ENCODE measurements around the gene TMED7. TPM values are rescaled to one million over a fixed set of nuclear protein-coding genes. Genes with fewer than 3 reads are reported as not detected.

TMED7 gene
- total RNA-seq, 1 donor from 2014 or later: 163 TPM

DNA sequence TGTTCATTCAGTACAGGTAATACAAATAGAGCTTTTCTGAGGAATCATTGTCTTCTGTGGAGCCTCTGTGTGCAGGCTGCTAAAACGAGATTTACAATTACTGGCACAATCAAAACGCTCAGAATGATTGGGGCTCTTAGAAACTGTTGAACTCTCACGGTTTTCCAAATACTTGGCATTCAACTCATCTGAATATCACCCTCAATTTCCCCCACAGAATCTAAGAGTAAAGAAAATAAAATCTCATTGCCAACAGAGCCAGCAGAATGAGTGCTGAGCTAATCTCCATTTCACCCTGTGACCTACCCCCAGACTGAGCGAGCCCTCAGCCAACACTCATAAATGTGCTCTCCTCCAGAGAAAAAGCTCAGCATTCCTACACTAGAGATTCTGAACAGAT lies 35.3 kb upstream of the TMED7 start:
- DNase-seq (ENCODE audit: low read depth) (peak; percentile 46), FAIRE-seq (no peak)
- no peaks in the 10 kb centered on the region for H3K27me3 Mint-ChIP-seq (ENCODE audit: low read depth, unreplicated experiment)
- Histone ChIP-seq H3K27me3 (ENCODE audit: insufficient read depth, low read length) (no peaks in the 10 kb centered on the region), H3K27ac (ENCODE audit: low read depth, low read length) (no peak overlapping the region), H4K20me1 (ENCODE audit: insufficient read depth, low read length) (no peaks in the 10 kb centered on the region), H3K9me3 (ENCODE audit: insufficient read depth, low read depth, low read length) (no peaks in the 10 kb centered on the region), H2AFZ (ENCODE audit: low read depth, low read length) (no peak overlapping the region), H3K36me3 (ENCODE audit: insufficient read depth, low read length) (no peaks in the 10 kb centered on the region), H3K4me1 (ENCODE audit: insufficient read depth, low read length) (peaks cover 14% of the 10 kb centered on the region), H3K4me2 (ENCODE audit: low read length) (peak overlapping the region; percentile 1), H3K79me2 (ENCODE audit: insufficient read depth, low read length) (no peaks in the 10 kb centered on the region), H3K4me3 (ENCODE audit: insufficient read depth, low read depth, low read length) (no peak overlapping the region), H3K9ac (ENCODE audit: low read length) (no peak overlapping the region)
- no peak for TF ChIP-seq EZH2 (IDR thresholded peaks at IDR 0.05; ENCODE audit: insufficient read depth, low read length)
- TF ChIP-seq, protein P1, sequence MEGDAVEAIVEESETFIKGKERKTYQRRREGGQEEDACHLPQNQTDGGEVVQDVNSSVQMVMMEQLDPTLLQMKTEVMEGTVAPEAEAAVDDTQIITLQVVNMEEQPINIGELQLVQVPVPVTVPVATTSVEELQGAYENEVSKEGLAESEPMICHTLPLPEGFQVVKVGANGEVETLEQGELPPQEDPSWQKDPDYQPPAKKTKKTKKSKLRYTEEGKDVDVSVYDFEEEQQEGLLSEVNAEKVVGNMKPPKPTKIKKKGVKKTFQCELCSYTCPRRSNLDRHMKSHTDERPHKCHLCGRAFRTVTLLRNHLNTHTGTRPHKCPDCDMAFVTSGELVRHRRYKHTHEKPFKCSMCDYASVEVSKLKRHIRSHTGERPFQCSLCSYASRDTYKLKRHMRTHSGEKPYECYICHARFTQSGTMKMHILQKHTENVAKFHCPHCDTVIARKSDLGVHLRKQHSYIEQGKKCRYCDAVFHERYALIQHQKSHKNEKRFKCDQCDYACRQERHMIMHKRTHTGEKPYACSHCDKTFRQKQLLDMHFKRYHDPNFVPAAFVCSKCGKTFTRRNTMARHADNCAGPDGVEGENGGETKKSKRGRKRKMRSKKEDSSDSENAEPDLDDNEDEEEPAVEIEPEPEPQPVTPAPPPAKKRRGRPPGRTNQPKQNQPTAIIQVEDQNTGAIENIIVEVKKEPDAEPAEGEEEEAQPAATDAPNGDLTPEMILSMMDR (IDR thresholded peaks at IDR 0.05; ENCODE audit: insufficient read depth, low read depth, low read length): no peak
- peaks cover 26% of the 10 kb centered on the region for H3K4me1 Mint-ChIP-seq (ENCODE audit: low read depth, unreplicated experiment)
- no peak overlapping the region for H3K4me3 Mint-ChIP-seq (ENCODE audit: unreplicated experiment)
- H3K27ac Mint-ChIP-seq (ENCODE audit: unreplicated experiment): peak overlapping the region; percentile 20
- no peaks in the 10 kb centered on the region for H3K36me3 Mint-ChIP-seq (ENCODE audit: low read depth, unreplicated experiment)
- H3K9me3 Mint-ChIP-seq (ENCODE audit: unreplicated experiment): peaks cover 2% of the 10 kb centered on the region

DNA sequence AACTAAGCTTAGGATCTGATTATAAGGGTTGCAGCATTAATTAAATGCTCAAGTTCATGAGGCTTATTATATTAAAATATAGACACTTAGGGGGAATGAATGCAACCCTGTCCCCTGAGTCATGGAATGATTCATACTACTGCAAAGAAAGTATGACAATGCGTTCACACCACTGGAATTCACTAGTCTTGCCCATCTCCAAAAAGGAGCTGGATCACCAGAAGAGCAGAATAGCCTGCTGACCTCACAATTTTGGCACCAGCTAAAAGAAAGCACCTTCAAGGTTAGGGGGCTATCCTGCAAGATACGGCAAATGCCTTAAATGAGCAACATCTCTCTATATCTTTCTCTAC lies 32.0 kb upstream of the TMED7 start:
- no peak overlapping the region for H2AFZ ChIP-seq (ENCODE audit: low read depth, low read length)
- H3K27me3 Mint-ChIP-seq (ENCODE audit: low read depth, unreplicated experiment): no peaks in the 10 kb centered on the region
- H3K4me3 ChIP-seq (ENCODE audit: insufficient read depth, low read depth, low read length): no peak overlapping the region
- no peaks in the 10 kb centered on the region for H3K36me3 Mint-ChIP-seq (ENCODE audit: low read depth, unreplicated experiment)
- no peaks in the 10 kb centered on the region for H4K20me1 ChIP-seq (ENCODE audit: insufficient read depth, low read length)
- H3K9ac ChIP-seq (ENCODE audit: low read length): no peak overlapping the region
- H3K4me2 ChIP-seq (ENCODE audit: low read length): peak overlapping the region; percentile 45
- H3K79me2 ChIP-seq (ENCODE audit: insufficient read depth, low read length): no peaks in the 10 kb centered on the region
- H3K4me1 ChIP-seq (ENCODE audit: insufficient read depth, low read length): peaks cover 14% of the 10 kb centered on the region
- H3K9me3 Mint-ChIP-seq (ENCODE audit: unreplicated experiment): no peaks in the 10 kb centered on the region
- peaks cover 27% of the 10 kb centered on the region for H3K4me1 Mint-ChIP-seq (ENCODE audit: low read depth, unreplicated experiment)
- no peak for TF ChIP-seq EZH2 (IDR thresholded peaks at IDR 0.05; ENCODE audit: insufficient read depth, low read length)
- TF ChIP-seq, protein P1 (IDR thresholded peaks at IDR 0.05; ENCODE audit: insufficient read depth, low read depth, low read length): no peak
- H3K27me3 ChIP-seq (ENCODE audit: insufficient read depth, low read length): no peaks in the 10 kb centered on the region
- H3K36me3 ChIP-seq (ENCODE audit: insufficient read depth, low read length): no peaks in the 10 kb centered on the region
- H3K27ac Mint-ChIP-seq (ENCODE audit: unreplicated experiment): peak overlapping the region; percentile 75
- H3K9me3 ChIP-seq (ENCODE audit: insufficient read depth, low read depth, low read length): no peaks in the 10 kb centered on the region
- no peak overlapping the region for H3K4me3 Mint-ChIP-seq (ENCODE audit: unreplicated experiment)
- DNase-seq (ENCODE audit: low read depth) (peak; percentile 92), FAIRE-seq (peak; percentile 80)
- H3K27ac ChIP-seq (ENCODE audit: low read depth, low read length): peak overlapping the region; percentile 22

DNA sequence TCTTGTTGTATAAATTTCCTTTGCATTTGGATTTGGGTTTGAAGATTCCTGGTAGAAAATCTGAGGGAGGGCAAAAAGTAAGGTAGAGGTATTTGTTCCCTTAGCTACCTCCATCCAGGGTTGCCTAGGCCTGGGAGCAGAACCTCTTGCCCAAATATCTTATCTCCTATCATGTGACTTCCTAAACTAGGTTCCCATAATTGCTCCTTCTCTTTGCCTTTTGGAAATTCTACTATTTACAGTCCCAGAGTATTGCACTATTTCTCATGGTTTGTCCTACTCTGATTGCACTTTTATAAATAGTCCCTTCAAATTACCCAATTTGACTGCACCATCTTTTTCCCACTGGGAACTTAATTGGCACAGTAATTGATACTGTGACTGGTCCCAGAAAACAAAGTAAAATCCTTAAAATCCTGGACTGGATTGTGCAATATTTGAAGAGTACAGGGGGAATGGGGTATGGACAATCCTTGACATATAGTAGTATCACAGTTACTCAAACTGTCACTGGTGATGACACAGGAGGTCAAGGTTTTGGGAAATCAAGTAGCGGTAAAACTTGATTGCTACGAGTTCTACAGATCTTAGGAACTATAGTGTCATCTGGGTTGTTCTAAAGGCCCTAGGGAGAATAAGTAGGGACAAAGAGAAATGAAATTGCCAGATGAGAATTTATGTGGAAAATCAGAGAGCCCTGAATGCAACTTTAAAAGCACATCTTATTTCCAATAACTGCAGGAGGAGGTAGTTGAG lies 31.5 kb upstream of the TMED7 start:
- Histone ChIP-seq H3K9me3 (ENCODE audit: insufficient read depth, low read depth, low read length) (no peaks in the 10 kb centered on the region), H4K20me1 (ENCODE audit: insufficient read depth, low read length) (no peaks in the 10 kb centered on the region), H3K4me1 (ENCODE audit: insufficient read depth, low read length) (peaks cover 14% of the 10 kb centered on the region), H3K36me3 (ENCODE audit: insufficient read depth, low read length) (no peaks in the 10 kb centered on the region), H3K4me3 (ENCODE audit: insufficient read depth, low read depth, low read length) (no peak overlapping the region), H3K4me2 (ENCODE audit: low read length) (peak overlapping the region; percentile 45), H3K27ac (ENCODE audit: low read depth, low read length) (peak overlapping the region; percentile 22), H3K9ac (ENCODE audit: low read length) (no peak overlapping the region), H3K27me3 (ENCODE audit: insufficient read depth, low read length) (no peaks in the 10 kb centered on the region), H2AFZ (ENCODE audit: low read depth, low read length) (no peak overlapping the region), H3K79me2 (ENCODE audit: insufficient read depth, low read length) (no peaks in the 10 kb centered on the region)
- no peaks in the 10 kb centered on the region for H3K9me3 Mint-ChIP-seq (ENCODE audit: unreplicated experiment)
- H3K36me3 Mint-ChIP-seq (ENCODE audit: low read depth, unreplicated experiment): no peaks in the 10 kb centered on the region
- peaks cover 27% of the 10 kb centered on the region for H3K4me1 Mint-ChIP-seq (ENCODE audit: low read depth, unreplicated experiment)
- DNase-seq (ENCODE audit: low read depth): no peak
- FAIRE-seq: peak; percentile 29
- H3K27ac Mint-ChIP-seq (ENCODE audit: unreplicated experiment): peak overlapping the region; percentile 75
- H3K4me3 Mint-ChIP-seq (ENCODE audit: unreplicated experiment): no peak overlapping the region
- no peaks in the 10 kb centered on the region for H3K27me3 Mint-ChIP-seq (ENCODE audit: low read depth, unreplicated experiment)
- no peak for TF ChIP-seq EZH2 (IDR thresholded peaks at IDR 0.05; ENCODE audit: insufficient read depth, low read length)
